SK-N-SH (cell line): ENCODE measurements around the gene SNX8.

ENCODE experiments used
- CTCF ChIP-seq: fragments of 200-600 bp; sonication (generic); IDR thresholded peaks from 2 replicates; pipeline ENCODE4 v1.6.1; 2017; ENCODE audit warnings: antibody characterized with exemption, mild to moderate bottlenecking, moderate library complexity
- TF ChIP-seq, protein P1 (sequence below): IDR thresholded peaks from 2 replicates; pipeline ENCODE4; 2012

- no peak for TF ChIP-seq CTCF
- TF ChIP-seq, protein P1, sequence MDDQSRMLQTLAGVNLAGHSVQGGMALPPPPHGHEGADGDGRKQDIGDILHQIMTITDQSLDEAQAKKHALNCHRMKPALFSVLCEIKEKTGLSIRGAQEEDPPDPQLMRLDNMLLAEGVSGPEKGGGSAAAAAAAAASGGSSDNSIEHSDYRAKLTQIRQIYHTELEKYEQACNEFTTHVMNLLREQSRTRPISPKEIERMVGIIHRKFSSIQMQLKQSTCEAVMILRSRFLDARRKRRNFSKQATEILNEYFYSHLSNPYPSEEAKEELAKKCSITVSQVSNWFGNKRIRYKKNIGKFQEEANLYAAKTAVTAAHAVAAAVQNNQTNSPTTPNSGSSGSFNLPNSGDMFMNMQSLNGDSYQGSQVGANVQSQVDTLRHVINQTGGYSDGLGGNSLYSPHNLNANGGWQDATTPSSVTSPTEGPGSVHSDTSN, result no peak
Measured at GRCh38 chr7:2243458-2243857, 70.8 kb downstream of the SNX8 start.
